K562 (cell line): ENCODE measurements around the gene HNRNPA2B1. TPM values are rescaled to one million over a fixed set of nuclear protein-coding genes. Genes with fewer than 3 reads are reported as not detected.

Source experiments
- ARID1B ChIP-seq: fragments of 450-650 bp; IDR thresholded peaks from 2 replicates; pipeline ENCODE4 v1.6.1; 2016; ENCODE audit warnings: antibody characterized with exemption, mild to moderate bottlenecking, inconsistent platforms
- CBFA2T3 ChIP-seq: fragments of 450-650 bp; IDR thresholded peaks from 2 replicates; pipeline ENCODE4 v1.6.1; 2017
- E2F5 ChIP-seq: sonication (generic); formaldehyde crosslinking; IDR thresholded peaks from 2 replicates; pipeline ENCODE4 v1.8.0; 2022; ENCODE audit warnings: mild to moderate bottlenecking, missing genetic modification reagents
- FOXO4 ChIP-seq: fragments of 450-650 bp; formaldehyde crosslinking; IDR thresholded peaks from 2 replicates; pipeline ENCODE4 v1.4.0; 2020; ENCODE audit warnings: mild to moderate bottlenecking, moderate library complexity
- GTF2E2 ChIP-seq: fragments of 200-800 bp; sonication (Bioruptor generic); IDR thresholded peaks from 2 replicates; pipeline ENCODE4 v1.6.1; 2016; ENCODE audit warnings: missing genetic modification characterization, missing compliant biosample characterization
- HDAC8 ChIP-seq: fragments of 450-650 bp; IDR thresholded peaks from 2 replicates; pipeline ENCODE4 v1.6.1; 2016; ENCODE audit warnings: mild to moderate bottlenecking, missing genetic modification characterization, moderate library complexity, missing compliant biosample characterization
- HDGF ChIP-seq: fragments of 450-650 bp; IDR thresholded peaks from 2 replicates; pipeline ENCODE4 v1.6.1; 2016
- HNRNPUL1 ChIP-seq: fragments of 200-400 bp; formaldehyde crosslinking; IDR thresholded peaks from 2 replicates; pipeline ENCODE4 v1.6.1; 2017; ENCODE audit warnings: low read length
- HSF4 ChIP-seq: fragments of 250-450 bp; sonication (Bioruptor Pico); IDR thresholded peaks from 2 replicates; pipeline ENCODE4 v2.1.2; 2022; ENCODE audit warnings: mild to moderate bottlenecking, moderate library complexity, borderline replicate concordance
- KDM5B ChIP-seq: fragments of 200-600 bp; sonication (generic); IDR thresholded peaks from 2 replicates; pipeline ENCODE4 v1.6.1; 2012; ENCODE audit warnings: low read depth, mild to moderate bottlenecking, moderate library complexity, low read length, control low read depth, inconsistent platforms; ENCODE audit not compliant: insufficient replicate concordance
- MAFG ChIP-seq: fragments of 450-650 bp; conservative IDR thresholded peaks from 2 replicates; pipeline ENCODE4 v1.6.1; 2016; ENCODE audit warnings: missing genetic modification characterization, missing compliant biosample characterization
- MCM3 ChIP-seq: fragments of 450-650 bp; IDR thresholded peaks from 2 replicates; pipeline ENCODE4 v1.6.1; 2016
- MTF1 ChIP-seq: fragments of 250-450 bp; sonication (Bioruptor Pico); IDR thresholded peaks from 2 replicates; pipeline ENCODE4 v1.9.0; 2021; ENCODE audit warnings: moderate library complexity, mild to moderate bottlenecking, inconsistent platforms, borderline replicate concordance
- NR2C1 ChIP-seq, 2 experiments: fragments of 450-650 bp; IDR thresholded peaks; 2 replicates each; pipeline ENCODE4 v1.6.1; 2017; ENCODE audit warnings: mild to moderate bottlenecking in 2 of 2, antibody characterized with exemption in 1 of 2, inconsistent platforms in 1 of 2, missing compliant biosample characterization in 1 of 2, missing genetic modification characterization in 1 of 2
- PRMT5 ChIP-seq: sonication (generic); formaldehyde crosslinking; IDR thresholded peaks from 2 replicates; pipeline ENCODE4 v1.5.0; 2020; ENCODE audit warnings: missing genetic modification reagents
- RBBP5 ChIP-seq: fragments of 200-600 bp; sonication (generic); IDR thresholded peaks from 2 replicates; pipeline ENCODE4 v1.6.1; 2012; ENCODE audit warnings: borderline replicate concordance, mild to moderate bottlenecking, low read length, control low read depth, inconsistent platforms; ENCODE audit not compliant: insufficient read depth, poor library complexity, severe bottlenecking
- SAP30 ChIP-seq: fragments of 200-600 bp; sonication (generic); IDR thresholded peaks from 2 replicates; pipeline ENCODE4 v1.6.1; 2012; ENCODE audit warnings: borderline replicate concordance, low read depth, mild to moderate bottlenecking, moderate library complexity, low read length, control low read depth, inconsistent platforms; ENCODE audit not compliant: insufficient read depth, poor library complexity, severe bottlenecking
- YBX1 ChIP-seq: fragments of 450-650 bp; IDR thresholded peaks from 2 replicates; pipeline ENCODE4 v1.7.1; 2016; ENCODE audit warnings: mild to moderate bottlenecking
- ZC3H4 ChIP-seq: sonication (generic); formaldehyde crosslinking; IDR thresholded peaks from 2 replicates; pipeline ENCODE4 v1.9.0; 2021; ENCODE audit warnings: missing genetic modification reagents, borderline replicate concordance
- ZNF217 ChIP-seq: sonication (generic); formaldehyde crosslinking; IDR thresholded peaks from 2 replicates; pipeline ENCODE4 v1.8.0; 2022; ENCODE audit warnings: mild to moderate bottlenecking, missing genetic modification reagents
- ZNF512 ChIP-seq: IDR thresholded peaks from 2 replicates; pipeline ENCODE4 v1.6.1; 2016; ENCODE audit warnings: missing genetic modification characterization, missing compliant biosample characterization
- ZNF77 ChIP-seq: fragments of 250-450 bp; sonication (Bioruptor Pico); IDR thresholded peaks from 2 replicates; pipeline ENCODE4 v1.5.0; 2020
- polyA plus RNA-seq, 8 experiments: library from polyadenylated mRNA; depleted of rRNA in 4 of 8; stranded (reverse) in 5 of 8; unstranded in 3 of 8; fragments of >200 nt; fragmentation: Nextera tagmentation in 2 of 8; fragmentation: Illumina TruSeq in 1 of 8; extraction: Ambion mirVana in 2 of 8; extraction: Trizol in 1 of 8; gene quantifications; 2 replicates each; pipeline versions ENCODE4 v1.2.1 to v1.2.3, GENCODE V29; 2011 to 2014; ENCODE audit warnings: inconsistent platforms in 1 of 8, missing spikeins in 1 of 8
- total RNA-seq, 7 experiments: library from RNA; depleted of rRNA in 6 of 7; stranded (reverse); fragments of >200 nt in 6 of 7; fragmentation: Illumina TruSeq in 2 of 7; extraction: Trizol in 2 of 7; gene quantifications; 2 replicates each; pipeline versions ENCODE4 v1.2.1 to v1.2.3, GENCODE V29; 2011 to 2021; ENCODE audit warnings: low replicate concordance in 1 of 7
- TF ChIP-seq, protein P1 (sequence below), 2 experiments: fragments of 450-650 bp; IDR thresholded peaks; 2 replicates each; pipeline ENCODE4 v1.6.1; 2016
- TF ChIP-seq, protein P2 (sequence below): sonication (generic); formaldehyde crosslinking; IDR thresholded peaks from 2 replicates; pipeline ENCODE4 v1.9.0; 2022; ENCODE audit warnings: mild to moderate bottlenecking, missing genetic modification reagents

The HNRNPA2B1 gene
- total and polyA plus RNA-seq, 9 of the 15 experiments (the other 6 are each of a cell fraction or from before 2014, with no cell fraction given) = 630 to 1,989 (median 865) TPM

DNA sequence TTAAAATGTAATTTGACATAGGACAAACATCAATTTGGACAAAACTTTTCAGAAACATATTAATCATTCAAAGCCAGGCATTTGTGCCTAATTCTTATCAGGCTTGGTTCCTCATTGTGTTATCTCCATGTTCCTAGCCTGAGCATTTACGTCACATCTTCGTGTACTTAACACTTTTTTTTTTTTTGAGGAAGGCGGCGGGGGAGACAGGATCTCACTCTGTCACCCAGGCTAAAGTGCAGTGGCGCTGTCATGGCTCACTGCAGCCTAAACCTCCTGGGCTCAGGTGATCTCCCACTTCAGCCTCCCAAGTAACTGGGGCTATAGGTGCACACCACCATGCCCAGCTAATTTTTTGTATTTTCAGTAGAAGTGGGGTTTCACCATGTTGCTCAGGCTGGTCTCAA lies 19.8 kb downstream of the HNRNPA2B1 start (continued):
- TF ChIP-seq, protein P1, sequence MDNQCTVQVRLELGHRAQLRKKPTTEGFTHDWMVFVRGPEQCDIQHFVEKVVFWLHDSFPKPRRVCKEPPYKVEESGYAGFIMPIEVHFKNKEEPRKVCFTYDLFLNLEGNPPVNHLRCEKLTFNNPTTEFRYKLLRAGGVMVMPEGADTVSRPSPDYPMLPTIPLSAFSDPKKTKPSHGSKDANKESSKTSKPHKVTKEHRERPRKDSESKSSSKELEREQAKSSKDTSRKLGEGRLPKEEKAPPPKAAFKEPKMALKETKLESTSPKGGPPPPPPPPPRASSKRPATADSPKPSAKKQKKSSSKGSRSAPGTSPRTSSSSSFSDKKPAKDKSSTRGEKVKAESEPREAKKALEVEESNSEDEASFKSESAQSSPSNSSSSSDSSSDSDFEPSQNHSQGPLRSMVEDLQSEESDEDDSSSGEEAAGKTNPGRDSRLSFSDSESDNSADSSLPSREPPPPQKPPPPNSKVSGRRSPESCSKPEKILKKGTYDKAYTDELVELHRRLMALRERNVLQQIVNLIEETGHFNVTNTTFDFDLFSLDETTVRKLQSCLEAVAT (IDR thresholded peaks at IDR 0.05) = no peak
- TF ChIP-seq PRMT5 (CRISPR knock-in tag) = no peak
- TF ChIP-seq MCM3 = no peak
- no peak for TF ChIP-seq ZC3H4
- no peak for TF ChIP-seq YBX1
- TF ChIP-seq MTF1 (CRISPR knock-in tag) = no peak
- TF ChIP-seq, protein P2, sequence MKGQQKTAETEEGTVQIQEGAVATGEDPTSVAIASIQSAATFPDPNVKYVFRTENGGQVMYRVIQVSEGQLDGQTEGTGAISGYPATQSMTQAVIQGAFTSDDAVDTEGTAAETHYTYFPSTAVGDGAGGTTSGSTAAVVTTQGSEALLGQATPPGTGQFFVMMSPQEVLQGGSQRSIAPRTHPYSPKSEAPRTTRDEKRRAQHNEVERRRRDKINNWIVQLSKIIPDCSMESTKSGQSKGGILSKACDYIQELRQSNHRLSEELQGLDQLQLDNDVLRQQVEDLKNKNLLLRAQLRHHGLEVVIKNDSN (CRISPR knock-in tag) = no peak
- TF ChIP-seq SAP30 = no peak
- 0 out of 2 replicates have a peak, but pooled peaks have one; percentile 50 for TF ChIP-seq HDGF
- TF ChIP-seq ZNF77 (CRISPR knock-in tag) = no peak
- TF ChIP-seq E2F5 (CRISPR knock-in tag) = no peak
- TF ChIP-seq KDM5B = no peak
- TF ChIP-seq FOXO4 (CRISPR knock-in tag) = no peak
- no peak for TF ChIP-seq ZNF512 (tag)
- peak; percentile 91 for TF ChIP-seq CBFA2T3
- TF ChIP-seq RBBP5 = no peak
- TF ChIP-seq ZNF217 (CRISPR knock-in tag) = no peak
- TF ChIP-seq HSF4 (CRISPR knock-in tag) = no peak
- TF ChIP-seq MAFG (tag) = no peak
- no peak for TF ChIP-seq HDAC8 (tag)
- no peak for TF ChIP-seq NR2C1 (IDR thresholded peaks at IDR 0.05)
- no peak for TF ChIP-seq NR2C1 (tag; IDR thresholded peaks at IDR 0.05)
- no peak for TF ChIP-seq HNRNPUL1
- peak; percentile 93 for TF ChIP-seq ARID1B
- TF ChIP-seq GTF2E2 (tag) = 0 out of 2 replicates have a peak, but pooled peaks have one; percentile 41
